ENCODE results near the gene LHFPL2.
A peak's percentile ranks its signal among the peaks of the same experiment; 100 is the strongest.

LHFPL2 gene

GRCh38 chr5:78649211-78649695, 681 bp upstream of the LHFPL2 start:
- Histone ChIP-seq H3K4me3 (ENCODE audit: low read depth, low read length) (peak overlapping the region; percentile 67), H3K79me2 (no peaks in the 10 kb centered on the region), H3K9ac (peak overlapping the region; percentile 62), H2AFZ (peak overlapping the region; percentile 97), H3K27ac (peak overlapping the region; percentile 90), H3K27me3 (ENCODE audit: control insufficient read depth, insufficient read depth, low read length) (no peaks in the 10 kb centered on the region), H3K4me1 (peaks cover 6% of the 10 kb centered on the region), H3K36me3 (ENCODE audit: control insufficient read depth, insufficient read depth, low read length) (no peaks in the 10 kb centered on the region), H3K4me2 (ENCODE audit: low read length) (peak overlapping the region; percentile 83), H3K9me3 (ENCODE audit: control insufficient read depth, low read length) (no peaks in the 10 kb centered on the region)
- TF ChIP-seq CTCF (IDR thresholded peaks at IDR 0.05) = no peak

GRCh38 chr5:78647838-78648358, 674 bp downstream of the LHFPL2 start:
- Histone ChIP-seq H3K9me3 (ENCODE audit: control insufficient read depth, low read length) (no peaks in the 10 kb centered on the region), H3K27ac (peak overlapping the region; percentile 90), H3K9ac (no peak overlapping the region), H3K36me3 (ENCODE audit: control insufficient read depth, insufficient read depth, low read length) (no peaks in the 10 kb centered on the region), H3K27me3 (ENCODE audit: control insufficient read depth, insufficient read depth, low read length) (no peaks in the 10 kb centered on the region), H3K79me2 (no peaks in the 10 kb centered on the region), H3K4me2 (ENCODE audit: low read length) (peak overlapping the region; percentile 85), H3K4me1 (peaks cover 6% of the 10 kb centered on the region), H3K4me3 (ENCODE audit: low read depth, low read length) (peak overlapping the region; percentile 68), H2AFZ (peak overlapping the region; percentile 90)
- TF ChIP-seq CTCF (IDR thresholded peaks at IDR 0.05) = no peak

- Histone ChIP-seq H3K27ac (peak overlapping the region; percentile 90), H3K9ac (no peak overlapping the region)
Measured at GRCh38 chr5:78647351-78647818, 1.2 kb downstream of the LHFPL2 start.

GRCh38 chr5:78644741-78645300, 3.8 kb downstream of the LHFPL2 start:
- H3K27me3 ChIP-seq (ENCODE audit: control insufficient read depth, insufficient read depth, low read length) = no peaks in the 10 kb centered on the region
- no peak overlapping the region for H3K4me3 ChIP-seq (ENCODE audit: low read depth, low read length)
- no peaks in the 10 kb centered on the region for H3K79me2 ChIP-seq
- no peaks in the 10 kb centered on the region for H3K36me3 ChIP-seq (ENCODE audit: control insufficient read depth, insufficient read depth, low read length)
- H3K9ac ChIP-seq = no peak overlapping the region
- no peak overlapping the region for H2AFZ ChIP-seq
- no peak overlapping the region for H3K4me2 ChIP-seq (ENCODE audit: low read length)
- H3K9me3 ChIP-seq (ENCODE audit: control insufficient read depth, low read length) = no peaks in the 10 kb centered on the region
- no peak for TF ChIP-seq CTCF (IDR thresholded peaks at IDR 0.05)
- H3K4me1 ChIP-seq = peaks cover 6% of the 10 kb centered on the region
- H3K27ac ChIP-seq = no peak overlapping the region

More at GRCh38 chr5:78647351-78647818, 1.2 kb downstream of the LHFPL2 start:
- Histone ChIP-seq H3K4me2 (ENCODE audit: low read length) (peak overlapping the region; percentile 85), H3K36me3 (ENCODE audit: control insufficient read depth, insufficient read depth, low read length) (no peaks in the 10 kb centered on the region), H3K4me3 (ENCODE audit: low read depth, low read length) (peak overlapping the region; percentile 68), H3K27me3 (ENCODE audit: control insufficient read depth, insufficient read depth, low read length) (no peaks in the 10 kb centered on the region), H3K9me3 (ENCODE audit: control insufficient read depth, low read length) (no peaks in the 10 kb centered on the region), H2AFZ (peak overlapping the region; percentile 90), H3K4me1 (peaks cover 6% of the 10 kb centered on the region), H3K79me2 (no peaks in the 10 kb centered on the region)
- no peak for TF ChIP-seq CTCF (IDR thresholded peaks at IDR 0.05)

GRCh38 chr5:78644129-78644528, 4.4 kb downstream of the LHFPL2 start:
- Histone ChIP-seq H3K27ac (no peak overlapping the region), H3K27me3 (ENCODE audit: control insufficient read depth, insufficient read depth, low read length) (no peaks in the 10 kb centered on the region), H3K36me3 (ENCODE audit: control insufficient read depth, insufficient read depth, low read length) (no peaks in the 10 kb centered on the region), H3K4me1 (peaks cover 6% of the 10 kb centered on the region), H3K4me2 (ENCODE audit: low read length) (no peak overlapping the region), H3K9ac (no peak overlapping the region), H3K9me3 (ENCODE audit: control insufficient read depth, low read length) (no peaks in the 10 kb centered on the region), H3K4me3 (ENCODE audit: low read depth, low read length) (no peak overlapping the region), H2AFZ (no peak overlapping the region), H3K79me2 (no peaks in the 10 kb centered on the region)
- TF ChIP-seq CTCF (IDR thresholded peaks at IDR 0.05) = no peak

Data from parathyroid adenoma (tissue), 2 donors.